ENCODE measurements around the gene CARMIL1.
A peak's percentile ranks its signal among the peaks of the same experiment; 100 is the strongest.

The CARMIL1 gene

GRCh38 chr6:25468881-25469280 is 189.7 kb downstream of the CARMIL1 start:
- no peak for DNase-seq (ENCODE audit: low read depth in 2 of 3, low spot score in 2 of 3)

GRCh38 chr6:25469797-25470388 is 190.7 kb downstream of the CARMIL1 start:
- no peak for DNase-seq (ENCODE audit: low read depth in 2 of 3, low spot score in 2 of 3)

- DNase-seq (ENCODE audit: low read depth in 2 of 3, low spot score in 2 of 3): no peak
Observed at GRCh38 chr6:25472306-25472705, 193.1 kb downstream of the CARMIL1 start.

GRCh38 chr6:25472906-25473305 is 193.7 kb downstream of the CARMIL1 start:
- no peak for DNase-seq (ENCODE audit: low read depth in 2 of 3, low spot score in 2 of 3)

- no peak for DNase-seq (ENCODE audit: low read depth in 2 of 3, low spot score in 2 of 3)
Observed at GRCh38 chr6:25473447-25473846, 194.3 kb downstream of the CARMIL1 start.

GRCh38 chr6:25476126-25476525 is 197.0 kb downstream of the CARMIL1 start:
- DNase-seq (ENCODE audit: low read depth in 2 of 3, low spot score in 2 of 3): no peak

- no peak for DNase-seq (ENCODE audit: low read depth in 2 of 3, low spot score in 2 of 3)
Observed at GRCh38 chr6:25477006-25477590, 197.9 kb downstream of the CARMIL1 start.

GRCh38 chr6:25478973-25479372 is 199.8 kb downstream of the CARMIL1 start:
- no peak for DNase-seq (ENCODE audit: low read depth in 2 of 3, low spot score in 2 of 3)

GRCh38 chr6:25481267-25481666 is 202.1 kb downstream of the CARMIL1 start:
- DNase-seq (ENCODE audit: low read depth in 2 of 3, low spot score in 2 of 3): no peak

GRCh38 chr6:25482996-25483395 is 203.8 kb downstream of the CARMIL1 start:
- DNase-seq (ENCODE audit: low read depth in 2 of 3, low spot score in 2 of 3): no peak

- no peak for DNase-seq (ENCODE audit: low read depth in 2 of 3, low spot score in 2 of 3)
Observed at GRCh38 chr6:25483943-25484342, 204.8 kb downstream of the CARMIL1 start.

- no peak for DNase-seq (ENCODE audit: low read depth in 2 of 3, low spot score in 2 of 3)
Observed at GRCh38 chr6:25484900-25485299, 205.7 kb downstream of the CARMIL1 start.

- DNase-seq (ENCODE audit: low read depth in 2 of 3, low spot score in 2 of 3): no peak
Observed at GRCh38 chr6:25485821-25486534, 206.8 kb downstream of the CARMIL1 start.

- no peak for DNase-seq (ENCODE audit: low read depth in 2 of 3, low spot score in 2 of 3)
Observed at GRCh38 chr6:25486550-25486949, 207.4 kb downstream of the CARMIL1 start.

- no peak for DNase-seq (ENCODE audit: low read depth in 2 of 3, low spot score in 2 of 3)
Observed at GRCh38 chr6:25487012-25487411, 207.8 kb downstream of the CARMIL1 start.

- no peak for DNase-seq (ENCODE audit: low read depth in 2 of 3, low spot score in 2 of 3)
Observed at GRCh38 chr6:25488156-25488555, 209.0 kb downstream of the CARMIL1 start.

- DNase-seq (ENCODE audit: low read depth in 2 of 3, low spot score in 2 of 3): no peak
Observed at GRCh38 chr6:25489399-25489798, 210.2 kb downstream of the CARMIL1 start.

GRCh38 chr6:25490018-25490801 is 211.0 kb downstream of the CARMIL1 start:
- DNase-seq (ENCODE audit: low read depth in 2 of 3, low spot score in 2 of 3): peak; percentile 6 to 17 (median 14)

- DNase-seq (ENCODE audit: low read depth in 2 of 3, low spot score in 2 of 3): no peak
Observed at GRCh38 chr6:25492951-25493350, 213.8 kb downstream of the CARMIL1 start.

- DNase-seq (ENCODE audit: low read depth in 2 of 3, low spot score in 2 of 3): no peak
Observed at GRCh38 chr6:25494469-25494868, 215.3 kb downstream of the CARMIL1 start.

GRCh38 chr6:25497383-25498040 is 218.3 kb downstream of the CARMIL1 start:
- DNase-seq (ENCODE audit: low read depth in 2 of 3, low spot score in 2 of 3): no peak

Measured in activated CD8-positive, alpha-beta memory T cell treated with anti-CD3 and anti-CD28 coated beads for 48 hours (primary cell).